Thyroid gland (tissue), 4 donors: ENCODE data around the gene INCENP.

Experiments
- POLR2A ChIP-seq, 2 donors: fragments of 450-650 bp; IDR thresholded peaks; one replicate each; pipeline ENCODE4 v1.6.1; 2017; ENCODE audit warnings: antibody characterized with exemption in 2 of 2, mild to moderate bottlenecking in 2 of 2, moderate library complexity in 1 of 2
- TF ChIP-seq, protein P1 (sequence below), 6 experiments: fragments of 200-600 bp in 3 of 6; fragments of 450-650 bp in 3 of 6; sonication (generic) in 3 of 6; IDR thresholded peaks; one replicate each; pipeline ENCODE4 v1.5.1; 2016 to 2019; ENCODE audit warnings: antibody characterized with exemption in 6 of 6, mild to moderate bottlenecking in 2 of 6, inconsistent platforms in 1 of 6, moderate library complexity in 1 of 6

DNA sequence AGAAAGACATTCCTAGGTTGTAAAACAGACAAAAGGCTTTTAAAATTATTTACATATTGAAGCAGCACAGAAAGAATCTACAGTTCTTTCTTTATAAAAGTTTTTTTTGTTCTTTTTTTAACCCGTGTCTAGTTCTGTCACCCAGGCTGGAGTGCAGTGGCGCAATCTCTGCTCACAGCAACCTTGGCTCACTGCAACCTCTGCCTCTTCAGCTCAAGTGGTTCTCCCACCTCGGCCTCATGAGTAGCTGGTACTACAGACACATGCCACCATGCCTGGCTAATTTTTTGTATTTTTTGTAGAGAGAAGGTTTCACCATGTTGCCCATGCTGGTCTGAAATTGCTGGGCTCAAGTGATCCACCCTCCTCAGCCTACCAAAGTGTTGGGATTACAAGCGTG, 3.8 kb upstream of the INCENP start:
- no peak for TF ChIP-seq POLR2A (IDR thresholded peaks at IDR 0.05)
- TF ChIP-seq, protein P1, sequence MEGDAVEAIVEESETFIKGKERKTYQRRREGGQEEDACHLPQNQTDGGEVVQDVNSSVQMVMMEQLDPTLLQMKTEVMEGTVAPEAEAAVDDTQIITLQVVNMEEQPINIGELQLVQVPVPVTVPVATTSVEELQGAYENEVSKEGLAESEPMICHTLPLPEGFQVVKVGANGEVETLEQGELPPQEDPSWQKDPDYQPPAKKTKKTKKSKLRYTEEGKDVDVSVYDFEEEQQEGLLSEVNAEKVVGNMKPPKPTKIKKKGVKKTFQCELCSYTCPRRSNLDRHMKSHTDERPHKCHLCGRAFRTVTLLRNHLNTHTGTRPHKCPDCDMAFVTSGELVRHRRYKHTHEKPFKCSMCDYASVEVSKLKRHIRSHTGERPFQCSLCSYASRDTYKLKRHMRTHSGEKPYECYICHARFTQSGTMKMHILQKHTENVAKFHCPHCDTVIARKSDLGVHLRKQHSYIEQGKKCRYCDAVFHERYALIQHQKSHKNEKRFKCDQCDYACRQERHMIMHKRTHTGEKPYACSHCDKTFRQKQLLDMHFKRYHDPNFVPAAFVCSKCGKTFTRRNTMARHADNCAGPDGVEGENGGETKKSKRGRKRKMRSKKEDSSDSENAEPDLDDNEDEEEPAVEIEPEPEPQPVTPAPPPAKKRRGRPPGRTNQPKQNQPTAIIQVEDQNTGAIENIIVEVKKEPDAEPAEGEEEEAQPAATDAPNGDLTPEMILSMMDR (IDR thresholded peaks at IDR 0.05): no peak
